A172 (cell line): ENCODE data around the gene WDR27. TPM values are rescaled to one million over a fixed set of nuclear protein-coding genes. Genes with fewer than 3 reads are reported as not detected.
"Not testable (repeated sequence)": the region's sequence is repeated elsewhere in the genome, so short reads cannot be mapped to it uniquely, and the experiment has no call there.

Experiments used
- DNase-seq: peaks from one replicate; pipeline ENCODE4 v3.0.0-alpha.2; 2015; ENCODE audit warnings: low spot score
- total RNA-seq: library from RNA; depleted of rRNA; stranded (reverse); fragments of >200 nt; shearing (Covaris generic); gene quantifications from 2 replicates; pipeline ENCODE4 v1.2.3, GENCODE V29; 2014

Gene WDR27
- total RNA-seq, 1 experiment from 2014 or later, result 13.6 TPM

GRCh38 chr6:169441292-169441691, 260.5 kb downstream of the WDR27 start:
- DNase-seq, result no peak

- no peak for DNase-seq
Measured at GRCh38 chr6:169439710-169440109, 262.1 kb downstream of the WDR27 start.

GRCh38 chr6:169434554-169434953, 267.3 kb downstream of the WDR27 start:
- DNase-seq, result not testable (repeated sequence)

- no peak for DNase-seq
Measured at GRCh38 chr6:169429001-169429400, 272.8 kb downstream of the WDR27 start.

GRCh38 chr6:169428532-169428931, 273.3 kb downstream of the WDR27 start:
- DNase-seq, result no peak

GRCh38 chr6:169427856-169428255, 274.0 kb downstream of the WDR27 start:
- DNase-seq, result no peak

GRCh38 chr6:169426611-169427010, 275.2 kb downstream of the WDR27 start:
- DNase-seq, result no peak

- no peak for DNase-seq
Measured at GRCh38 chr6:169425628-169426370, 276.0 kb downstream of the WDR27 start.

- DNase-seq, result no peak
Measured at GRCh38 chr6:169424821-169425240, 277.0 kb downstream of the WDR27 start.

- DNase-seq, result no peak
Measured at GRCh38 chr6:169424149-169424804, 277.6 kb downstream of the WDR27 start.

- DNase-seq, result no peak
Measured at GRCh38 chr6:169421586-169422264, 280.1 kb downstream of the WDR27 start.

- DNase-seq, result no peak
Measured at GRCh38 chr6:169420912-169421543, 280.8 kb downstream of the WDR27 start.

GRCh38 chr6:169417101-169417500, 284.7 kb downstream of the WDR27 start:
- DNase-seq, result no peak

- DNase-seq, result no peak
Measured at GRCh38 chr6:169416249-169416648, 285.6 kb downstream of the WDR27 start.

- DNase-seq, result no peak
Measured at GRCh38 chr6:169415179-169415578, 286.6 kb downstream of the WDR27 start.

- no peak for DNase-seq
Measured at GRCh38 chr6:169411722-169412121, 290.1 kb downstream of the WDR27 start.

- DNase-seq, result no peak
Measured at GRCh38 chr6:169411296-169411695, 290.5 kb downstream of the WDR27 start.

GRCh38 chr6:169409742-169410312, 292.0 kb downstream of the WDR27 start:
- no peak for DNase-seq

GRCh38 chr6:169407325-169407724, 294.5 kb downstream of the WDR27 start:
- no peak for DNase-seq
